NCI-H524 (cell line): Measurements from ENCODE around the gene ZNF638.
"Not testable (repeated sequence)": the region's sequence is repeated elsewhere in the genome, so short reads cannot be mapped to it uniquely, and the experiment has no call there.

Experiments
- DNase-seq, 2 experiments: peaks; one replicate each; lab custom pipeline; 2025; lab: John Stamatoyannopoulos, UW

ZNF638 gene

GRCh38 chr2:71410696-71411095 is 79.1 kb downstream of the ZNF638 start:
- no peak for DNase-seq

GRCh38 chr2:71416866-71417265 is 85.3 kb downstream of the ZNF638 start:
- DNase-seq, result not testable (repeated sequence)

- DNase-seq, result no peak
Observed at GRCh38 chr2:71417300-71418202, 86.0 kb downstream of the ZNF638 start.

GRCh38 chr2:71419145-71419544 is 87.6 kb downstream of the ZNF638 start:
- DNase-seq, result no peak

GRCh38 chr2:71419976-71420375 is 88.4 kb downstream of the ZNF638 start:
- no peak for DNase-seq

GRCh38 chr2:71422786-71423185 is 91.2 kb downstream of the ZNF638 start:
- no peak for DNase-seq

GRCh38 chr2:71423817-71424420 is 92.3 kb downstream of the ZNF638 start:
- no peak for DNase-seq

- DNase-seq, result no peak
Observed at GRCh38 chr2:71426721-71427120, 95.1 kb downstream of the ZNF638 start.

- DNase-seq, result no peak
Observed at GRCh38 chr2:71428472-71429383, 97.1 kb downstream of the ZNF638 start.

GRCh38 chr2:71445142-71445541 is 113.6 kb downstream of the ZNF638 start:
- not testable (repeated sequence) for DNase-seq

GRCh38 chr2:71446505-71446904 is 114.9 kb downstream of the ZNF638 start:
- DNase-seq, result no peak

GRCh38 chr2:71449343-71449742 is 117.8 kb downstream of the ZNF638 start:
- no peak for DNase-seq

GRCh38 chr2:71451705-71452104 is 120.1 kb downstream of the ZNF638 start:
- no peak for DNase-seq

GRCh38 chr2:71452565-71452964 is 121.0 kb downstream of the ZNF638 start:
- peak; percentile 46 to 73 for DNase-seq

- DNase-seq, result no peak
Observed at GRCh38 chr2:71453404-71454220, 122.0 kb downstream of the ZNF638 start, which contains the start of gene DYSF. DYSF (plus strand) TSS chr2:71453561.

GRCh38 chr2:71454221-71455010 is 122.8 kb downstream of the ZNF638 start:
- no peak for DNase-seq

- no peak for DNase-seq
Observed at GRCh38 chr2:71455011-71455740, 123.6 kb downstream of the ZNF638 start.

GRCh38 chr2:71455741-71456569 is 124.4 kb downstream of the ZNF638 start:
- DNase-seq, result no peak

GRCh38 chr2:71456617-71457016 is 125.0 kb downstream of the ZNF638 start:
- DNase-seq, result no peak
